Breast epithelium (tissue), 4 donors: ENCODE data around the gene STXBP6. TPM values are rescaled to one million over a fixed set of nuclear protein-coding genes. Genes with fewer than 3 reads are reported as not detected.

Experiments
- DNase-seq, 2 donors: peaks; one replicate each; pipeline ENCODE4 v3.0.0-alpha.2; 2019; ENCODE audit warnings: low spot score in 2 of 2
- H3K27ac ChIP-seq, 2 donors: fragments of 200-600 bp; sonication (generic) in 1 of 2; one replicate each; pipeline ENCODE4 v1.5.1; 2016 to 2019; ENCODE audit warnings: mild to moderate bottlenecking in 1 of 2
- H3K27me3 ChIP-seq, 2 donors: fragments of 200-600 bp; sonication (generic) in 1 of 2; one replicate each; pipeline versions ENCODE4 v1.5.1 to v1.6.0; 2017 to 2019; ENCODE audit warnings: control low read depth in 1 of 2, mild to moderate bottlenecking in 1 of 2
- H3K36me3 ChIP-seq: fragments of 200-600 bp; one replicate; pipeline ENCODE4 v1.5.1; 2019
- H3K4me1 ChIP-seq, 2 donors: fragments of 200-600 bp; sonication (generic); one replicate each; pipeline ENCODE4 v1.5.1; 2016 to 2019; ENCODE audit warnings: control low read depth in 1 of 2
- H3K4me3 ChIP-seq, 3 donors: fragments of 200-600 bp; sonication (generic); 1 replicate in 2 of 3; 2 replicates in 1 of 3; pipeline ENCODE4 v1.5.1; 2016 to 2019; ENCODE audit warnings: mild to moderate bottlenecking in 3 of 3, moderate library complexity in 2 of 3
- H3K9me3 ChIP-seq, 2 donors: fragments of 200-600 bp; sonication (generic) in 1 of 2; one replicate each; pipeline ENCODE4 v1.5.1; 2016 to 2019; ENCODE audit warnings: control low read depth in 1 of 2
- POLR2A ChIP-seq: fragments of 450-650 bp; IDR thresholded peaks from one replicate; pipeline ENCODE4 v1.6.1; 2016; ENCODE audit warnings: antibody characterized with exemption, mild to moderate bottlenecking, moderate library complexity
- POLR2AphosphoS5 ChIP-seq, 3 donors: sonication (generic); formaldehyde crosslinking; IDR thresholded peaks; one replicate each; pipeline ENCODE4 v1.6.1; 2017; ENCODE audit warnings: antibody characterized with exemption in 3 of 3
- intact Hi-C: fragments of 100-400 bp; cut with DNase I; formaldehyde crosslinking; loops from one replicate; pipeline ENCODE4 v1.15.1; 2023; ENCODE audit warnings: low total_unique reads
- total RNA-seq, 3 donors: library from RNA; depleted of rRNA; stranded (reverse); fragments of >200 nt; gene quantifications; one replicate each; pipeline ENCODE4 v1.1.0, GENCODE V29; 2016
- TF ChIP-seq, protein P1 (sequence below), 3 donors: fragments of 450-650 bp; IDR thresholded peaks; one replicate each; pipeline ENCODE4 v1.5.1; 2016 to 2017; ENCODE audit warnings: antibody characterized with exemption in 3 of 3, mild to moderate bottlenecking in 3 of 3, moderate library complexity in 3 of 3

STXBP6 gene
- total RNA-seq, 3 donors from 2014 or later = 2.6 to 8.3 (median 5.3) TPM

DNA sequence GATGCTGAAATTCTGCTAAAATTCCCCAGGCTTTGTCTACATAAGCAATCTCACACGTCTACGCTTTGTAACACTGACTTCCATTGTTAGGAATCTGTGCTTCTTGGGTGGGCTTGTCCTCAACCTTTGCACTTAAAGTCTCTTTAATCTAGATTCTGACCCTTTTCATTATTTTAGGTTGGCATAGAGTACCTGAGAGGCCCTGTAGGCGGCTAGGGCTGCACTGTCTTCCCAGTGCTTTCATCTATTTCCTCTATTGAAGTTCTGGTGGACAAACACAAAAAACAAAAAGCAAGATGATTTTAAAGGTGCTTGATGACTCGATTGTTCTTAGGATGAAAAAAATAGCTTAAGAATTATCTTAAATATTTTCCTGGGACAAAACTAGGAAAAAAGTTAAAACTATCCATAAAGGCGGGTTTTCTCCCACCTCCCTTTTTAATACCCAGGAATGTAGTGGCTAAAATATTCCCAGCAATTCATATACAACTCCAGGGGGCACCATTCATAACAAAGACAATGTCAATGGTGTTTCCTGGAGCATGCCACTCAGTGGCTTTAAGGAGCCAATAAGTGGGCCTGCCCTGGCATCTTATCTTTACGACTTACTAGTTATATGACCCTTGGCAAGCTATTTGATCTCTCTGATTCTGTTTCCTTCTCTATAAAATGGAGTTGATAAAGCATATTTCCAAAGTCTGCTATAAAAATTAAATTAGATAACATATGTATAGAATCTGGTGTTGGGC lies 197.5 kb downstream of the STXBP6 start:
- H3K9me3 ChIP-seq = no peaks in the 10 kb centered on the region
- H3K27ac ChIP-seq = no peak overlapping the region
- DNase-seq = no peak
- no peaks in the 10 kb centered on the region for H3K27me3 ChIP-seq
- no peak overlapping the region for H3K4me3 ChIP-seq
- no peaks in the 10 kb centered on the region for H3K36me3 ChIP-seq
- intact Hi-C loops = loop anchor here (5.0 kb wide), 1 partner anchor 275 kb away; no protein-coding TSS in a partner anchor
- TF ChIP-seq POLR2A = no peak
- TF ChIP-seq, protein P1, sequence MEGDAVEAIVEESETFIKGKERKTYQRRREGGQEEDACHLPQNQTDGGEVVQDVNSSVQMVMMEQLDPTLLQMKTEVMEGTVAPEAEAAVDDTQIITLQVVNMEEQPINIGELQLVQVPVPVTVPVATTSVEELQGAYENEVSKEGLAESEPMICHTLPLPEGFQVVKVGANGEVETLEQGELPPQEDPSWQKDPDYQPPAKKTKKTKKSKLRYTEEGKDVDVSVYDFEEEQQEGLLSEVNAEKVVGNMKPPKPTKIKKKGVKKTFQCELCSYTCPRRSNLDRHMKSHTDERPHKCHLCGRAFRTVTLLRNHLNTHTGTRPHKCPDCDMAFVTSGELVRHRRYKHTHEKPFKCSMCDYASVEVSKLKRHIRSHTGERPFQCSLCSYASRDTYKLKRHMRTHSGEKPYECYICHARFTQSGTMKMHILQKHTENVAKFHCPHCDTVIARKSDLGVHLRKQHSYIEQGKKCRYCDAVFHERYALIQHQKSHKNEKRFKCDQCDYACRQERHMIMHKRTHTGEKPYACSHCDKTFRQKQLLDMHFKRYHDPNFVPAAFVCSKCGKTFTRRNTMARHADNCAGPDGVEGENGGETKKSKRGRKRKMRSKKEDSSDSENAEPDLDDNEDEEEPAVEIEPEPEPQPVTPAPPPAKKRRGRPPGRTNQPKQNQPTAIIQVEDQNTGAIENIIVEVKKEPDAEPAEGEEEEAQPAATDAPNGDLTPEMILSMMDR (IDR thresholded peaks at IDR 0.05) = no peak
- no peak for TF ChIP-seq POLR2AphosphoS5 (IDR thresholded peaks at IDR 0.05)
- H3K4me1 ChIP-seq = no peaks in the 10 kb centered on the region

DNA sequence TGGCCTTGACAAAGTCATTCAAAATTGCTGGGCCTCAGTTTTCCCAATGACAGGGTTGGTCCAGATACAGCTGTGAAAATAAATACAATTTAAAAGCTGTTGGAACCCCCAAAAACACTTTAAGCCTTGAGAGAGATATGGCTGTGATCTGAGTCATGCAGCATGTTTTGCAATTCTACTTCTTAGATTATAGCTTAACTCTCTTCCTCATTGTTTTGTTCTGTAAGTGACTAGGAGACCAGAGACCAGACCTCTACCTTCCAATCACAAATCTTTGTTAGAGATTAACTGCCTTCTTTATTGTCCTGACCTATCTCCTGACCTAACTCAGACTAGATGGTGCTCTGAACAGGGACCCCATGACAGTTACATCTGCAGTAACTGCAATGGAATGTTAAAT lies 198.1 kb downstream of the STXBP6 start:
- Histone ChIP-seq H3K27ac (no peak overlapping the region), H3K27me3 (no peaks in the 10 kb centered on the region), H3K4me3 (no peak overlapping the region), H3K36me3 (no peaks in the 10 kb centered on the region), H3K9me3 (no peaks in the 10 kb centered on the region), H3K4me1 (no peaks in the 10 kb centered on the region)
- no peak for TF ChIP-seq POLR2A
- no peak for TF ChIP-seq POLR2AphosphoS5 (IDR thresholded peaks at IDR 0.05)
- TF ChIP-seq, protein P1 (IDR thresholded peaks at IDR 0.05) = no peak
- intact Hi-C loops = loop anchor here (5.0 kb wide), 1 partner anchor 275 kb away; no protein-coding TSS in a partner anchor
- DNase-seq = no peak

DNA sequence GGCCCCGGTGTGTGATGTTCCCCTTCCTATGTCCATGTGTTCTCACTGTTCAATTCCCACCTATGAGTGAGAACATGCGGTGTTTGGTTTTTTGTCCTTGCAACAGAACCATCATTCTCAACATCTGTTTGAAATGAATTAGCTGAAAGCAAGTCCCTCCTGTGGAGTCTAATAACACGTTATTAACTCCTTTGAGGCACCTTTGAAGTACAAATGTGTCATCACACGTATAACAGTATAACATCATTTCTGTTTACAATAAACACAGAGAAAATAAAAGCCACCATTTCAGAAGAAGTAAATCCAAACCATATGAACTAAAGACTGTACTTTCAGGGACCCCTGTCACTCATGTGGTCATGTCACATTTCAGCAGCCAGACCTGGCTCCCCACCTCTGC lies 198.5 kb downstream of the STXBP6 start:
- intact Hi-C loops = loop anchor here (5.0 kb wide), 1 partner anchor 276 kb away; no protein-coding TSS in a partner anchor

DNA sequence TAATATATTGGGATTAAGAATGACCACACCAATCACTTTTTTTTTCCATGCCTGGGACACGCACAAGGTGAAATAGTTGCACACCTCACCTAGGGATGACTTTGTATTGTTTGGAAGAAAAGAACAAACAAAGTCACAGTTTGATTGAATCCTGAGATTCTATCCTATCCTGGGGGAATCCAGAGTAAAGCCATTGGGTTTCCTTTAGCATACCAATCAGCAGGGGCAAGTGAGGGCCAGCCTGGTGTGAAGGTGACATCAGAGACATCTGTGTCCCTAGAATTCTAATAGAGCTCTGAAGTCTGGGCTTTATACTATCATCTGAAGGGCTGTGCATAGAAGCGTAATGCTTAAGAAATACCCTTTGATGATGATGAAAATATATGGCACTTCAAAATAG lies 199.9 kb downstream of the STXBP6 start:
- Histone ChIP-seq H3K9me3 (no peaks in the 10 kb centered on the region), H3K4me1 (no peaks in the 10 kb centered on the region), H3K36me3 (no peaks in the 10 kb centered on the region), H3K4me3 (no peak overlapping the region), H3K27me3 (no peaks in the 10 kb centered on the region), H3K27ac (no peak overlapping the region)
- TF ChIP-seq POLR2A (no peak), POLR2AphosphoS5 (IDR thresholded peaks at IDR 0.05) (no peak)
- TF ChIP-seq, protein P1 (IDR thresholded peaks at IDR 0.05) = no peak
- intact Hi-C loops = loop anchor here (5.0 kb wide), 1 partner anchor 277 kb away; no protein-coding TSS in a partner anchor
- no peak for DNase-seq

More for the DNA sequence above, 198.5 kb downstream of the STXBP6 start:
- TF ChIP-seq, protein P1 (IDR thresholded peaks at IDR 0.05) = no peak
- TF ChIP-seq POLR2A (no peak), POLR2AphosphoS5 (IDR thresholded peaks at IDR 0.05) (no peak)
- no peak overlapping the region for H3K4me3 ChIP-seq
- no peak overlapping the region for H3K27ac ChIP-seq
- H3K27me3 ChIP-seq = no peaks in the 10 kb centered on the region
- H3K9me3 ChIP-seq = no peaks in the 10 kb centered on the region
- H3K36me3 ChIP-seq = no peaks in the 10 kb centered on the region
- no peak for DNase-seq
- H3K4me1 ChIP-seq = no peaks in the 10 kb centered on the region

DNA sequence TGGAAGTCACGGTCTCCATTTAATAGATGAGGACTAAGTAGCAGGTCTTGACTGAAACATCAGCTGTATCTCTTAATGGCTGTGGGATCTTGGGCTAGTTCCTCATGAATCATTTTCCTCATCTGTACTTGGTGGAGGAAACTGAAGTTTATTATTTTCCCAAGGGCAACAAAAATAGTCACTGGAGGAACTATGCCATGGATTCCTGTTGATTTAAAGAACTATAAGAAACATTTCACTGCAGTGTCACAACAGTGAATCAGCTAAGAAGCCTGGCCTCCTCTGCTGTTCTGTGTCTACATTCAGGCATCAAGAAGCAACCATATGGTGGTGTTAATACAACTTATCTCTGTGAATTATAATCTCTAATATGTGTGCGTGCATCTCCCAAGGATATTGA lies 200.5 kb downstream of the STXBP6 start:
- intact Hi-C loops = no loop called here
- no peaks in the 10 kb centered on the region for H3K36me3 ChIP-seq
- H3K4me1 ChIP-seq = no peaks in the 10 kb centered on the region
- H3K9me3 ChIP-seq = no peaks in the 10 kb centered on the region
- TF ChIP-seq, protein P1 (IDR thresholded peaks at IDR 0.05) = no peak
- no peak for TF ChIP-seq POLR2A
- no peak for TF ChIP-seq POLR2AphosphoS5 (IDR thresholded peaks at IDR 0.05)
- no peak for DNase-seq
- no peak overlapping the region for H3K27ac ChIP-seq
- H3K4me3 ChIP-seq = no peak overlapping the region
- no peaks in the 10 kb centered on the region for H3K27me3 ChIP-seq
